NCI-H1694 treated with DMSO at 0.1 percent for 48 hours (cell line): ENCODE measurements around the gene CAPN15.

Experiments used
- DNase-seq: peaks from one replicate; lab custom pipeline; 2025; lab: John Stamatoyannopoulos, UW

Gene CAPN15

DNA sequence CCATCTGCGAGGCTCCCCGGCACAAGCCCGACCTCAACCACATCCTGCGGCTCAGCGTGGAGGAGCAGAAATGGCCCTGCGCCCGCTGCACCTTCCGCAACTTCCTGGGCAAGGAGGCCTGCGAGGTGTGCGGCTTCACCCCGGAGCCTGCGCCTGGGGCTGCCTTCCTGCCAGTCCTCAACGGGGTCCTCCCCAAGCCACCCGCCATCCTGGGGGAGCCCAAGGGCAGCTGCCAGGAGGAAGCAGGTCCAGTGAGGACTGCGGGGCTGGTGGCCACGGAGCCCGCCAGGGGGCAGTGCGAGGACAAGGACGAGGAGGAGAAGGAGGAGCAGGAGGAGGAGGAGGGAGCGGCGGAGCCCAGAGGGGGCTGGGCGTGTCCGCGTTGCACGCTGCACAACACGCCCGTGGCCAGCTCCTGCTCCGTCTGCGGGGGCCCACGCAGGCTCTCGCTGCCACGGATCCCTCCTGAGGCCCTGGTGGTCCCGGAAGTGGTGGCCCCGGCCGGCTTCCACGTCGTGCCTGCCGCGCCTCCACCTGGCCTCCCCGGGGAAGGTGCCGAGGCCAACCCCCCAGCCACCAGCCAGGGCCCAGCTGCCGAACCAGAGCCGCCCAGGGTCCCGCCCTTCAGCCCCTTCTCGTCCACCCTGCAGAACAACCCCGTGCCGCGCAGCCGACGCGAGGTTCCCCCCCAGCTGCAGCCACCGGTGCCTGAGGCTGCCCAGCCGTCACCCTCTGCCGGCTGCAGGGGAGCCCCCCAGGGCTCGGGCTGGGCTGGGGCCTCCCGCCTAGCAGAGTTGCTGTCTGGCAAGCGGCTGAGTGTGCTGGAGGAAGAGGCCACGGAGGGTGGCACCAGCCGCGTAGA lies 19.6 kb downstream of the CAPN15 start:
- DNase-seq, result peak; percentile 46

DNA sequence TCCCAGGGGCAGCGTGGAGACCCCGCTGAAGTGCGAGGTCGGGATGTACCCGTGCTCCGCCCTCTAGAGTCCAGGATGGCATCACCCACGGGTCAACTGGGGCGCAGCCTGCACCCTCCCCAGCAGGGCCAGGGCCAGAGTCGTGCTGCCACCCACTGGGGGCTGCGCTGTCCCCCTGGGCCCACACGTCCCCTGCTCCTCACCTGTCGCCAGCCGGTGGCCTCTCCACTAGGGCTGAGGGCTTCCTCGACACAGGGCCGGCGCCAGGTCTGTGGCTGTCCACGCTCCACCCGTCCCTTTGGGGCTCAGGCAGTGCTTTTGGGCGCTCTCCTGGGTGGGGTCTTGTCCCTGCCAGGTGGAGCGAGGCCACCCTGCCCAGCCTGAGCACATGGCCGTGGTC lies 21.1 kb downstream of the CAPN15 start:
- DNase-seq, result no peak

DNA sequence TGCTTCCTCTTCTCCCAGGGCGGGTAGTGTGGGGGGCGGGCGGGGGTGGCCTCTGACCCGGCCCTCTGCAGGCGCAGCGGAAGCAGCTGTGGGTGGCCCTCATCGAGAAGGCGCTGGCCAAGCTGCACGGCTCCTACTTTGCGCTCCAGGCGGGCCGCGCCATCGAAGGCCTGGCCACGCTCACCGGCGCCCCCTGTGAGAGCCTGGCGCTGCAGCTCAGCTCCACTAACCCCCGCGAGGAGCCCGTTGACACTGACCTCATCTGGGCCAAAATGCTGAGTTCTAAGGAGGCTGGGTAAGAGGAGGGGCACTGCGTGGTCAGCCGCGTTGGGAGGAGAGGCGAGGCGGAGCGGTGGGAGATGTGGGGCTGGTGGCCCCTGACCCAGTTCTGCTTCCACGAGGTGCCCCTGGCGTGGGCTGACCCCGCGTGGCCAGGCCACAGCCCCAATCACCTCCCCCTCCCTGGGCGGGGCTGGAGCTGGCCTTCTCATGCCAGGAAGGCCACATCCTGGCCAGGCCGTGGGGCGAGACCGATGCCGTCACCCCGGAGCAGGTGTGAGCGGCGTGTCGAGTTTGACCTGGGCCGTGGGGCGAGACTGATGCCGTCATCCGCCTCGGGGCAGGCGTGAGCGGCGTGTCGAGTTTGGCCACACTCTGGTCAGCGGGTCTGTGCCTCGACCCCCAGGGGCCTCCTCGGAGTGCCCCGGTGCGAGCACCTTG lies 22.2 kb downstream of the CAPN15 start:
- DNase-seq, result no peak

DNA sequence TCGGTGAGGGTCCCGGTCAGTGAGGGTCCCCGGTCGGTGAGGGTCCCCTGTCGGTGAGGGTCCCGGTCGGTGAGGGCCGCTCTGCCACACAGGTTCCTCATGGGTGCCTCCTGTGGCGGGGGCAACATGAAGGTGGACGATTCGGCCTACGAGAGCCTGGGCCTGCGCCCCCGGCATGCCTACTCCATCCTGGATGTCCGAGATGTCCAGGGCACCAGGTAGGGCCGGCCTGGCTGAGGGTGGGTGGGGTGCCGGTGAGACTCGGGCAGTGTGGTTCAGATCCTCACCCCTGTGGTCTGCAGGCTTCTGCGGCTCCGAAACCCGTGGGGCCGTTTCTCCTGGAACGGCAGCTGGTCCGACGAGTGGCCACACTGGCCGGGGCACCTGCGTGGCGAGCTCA lies 23.7 kb downstream of the CAPN15 start:
- no peak for DNase-seq

DNA sequence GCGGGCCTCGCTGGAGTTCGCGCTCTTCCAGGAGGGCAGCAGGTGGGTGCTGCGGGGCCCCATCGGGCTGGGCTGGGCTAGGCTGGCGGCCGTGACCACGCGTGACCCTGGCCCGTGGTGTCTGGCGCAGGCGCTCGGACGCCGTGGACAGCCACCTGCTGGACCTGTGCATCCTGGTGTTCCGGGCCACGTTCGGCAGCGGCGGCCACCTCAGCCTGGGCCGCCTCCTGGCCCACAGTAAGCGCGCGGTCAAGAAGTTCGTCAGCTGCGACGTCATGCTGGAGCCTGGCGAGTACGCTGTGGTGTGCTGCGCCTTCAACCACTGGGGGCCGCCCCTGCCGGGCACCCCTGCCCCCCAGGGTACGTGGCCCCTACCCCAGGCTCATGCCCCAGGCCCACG lies 24.7 kb downstream of the CAPN15 start:
- DNase-seq, result no peak

DNA sequence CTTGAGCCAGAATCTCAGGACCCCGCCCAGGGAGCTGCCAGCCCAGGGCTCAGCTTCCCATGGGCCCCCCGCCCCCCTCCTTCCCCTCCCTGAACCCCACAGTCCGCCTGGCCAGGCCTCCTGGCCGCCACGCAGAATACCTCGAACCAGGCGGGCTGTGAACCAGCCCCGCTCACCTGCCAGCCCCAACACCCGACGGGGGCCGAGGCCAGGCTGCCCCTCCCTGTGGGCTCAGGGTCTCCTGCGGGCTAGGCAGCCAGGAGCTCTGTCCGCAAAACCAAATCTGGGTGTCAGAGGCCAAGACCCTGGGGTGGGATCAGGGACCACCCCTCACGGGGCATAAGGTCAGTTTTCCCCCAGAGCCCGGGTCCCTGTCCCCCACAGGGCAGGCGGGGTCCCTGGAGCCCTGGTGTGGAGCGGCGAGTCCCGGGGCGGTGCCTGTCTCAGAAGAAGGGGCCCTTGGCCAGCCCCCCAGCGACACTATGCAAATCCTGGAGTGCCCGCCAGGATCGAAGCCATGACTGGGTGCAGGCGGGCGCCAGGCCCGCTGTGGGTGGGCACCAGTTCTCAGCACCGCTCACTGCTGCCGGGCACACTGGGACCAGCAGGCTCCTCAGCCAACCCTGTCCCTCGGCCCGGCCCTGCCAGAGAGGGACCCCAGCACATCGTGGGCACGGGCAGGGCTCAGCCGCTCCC lies 26.2 kb downstream of the CAPN15 start:
- no peak for DNase-seq

DNA sequence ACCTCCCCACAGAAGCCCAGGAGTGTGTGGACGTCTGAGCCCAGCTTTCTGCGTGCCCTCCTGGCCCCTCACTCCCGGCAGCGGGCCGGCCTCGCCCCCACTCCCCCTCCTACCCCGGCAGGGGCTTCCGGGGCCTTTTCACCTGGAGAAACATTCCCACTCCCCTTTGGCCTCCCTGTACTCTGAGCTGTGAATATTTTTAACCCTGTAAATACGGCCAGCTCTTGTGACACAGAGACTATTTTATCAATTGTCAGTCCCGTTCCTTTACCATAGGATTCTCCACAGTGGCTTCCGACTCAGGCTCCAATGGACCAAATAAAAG lies 26.7 kb downstream of the CAPN15 start:
- DNase-seq, result no peak

DNA sequence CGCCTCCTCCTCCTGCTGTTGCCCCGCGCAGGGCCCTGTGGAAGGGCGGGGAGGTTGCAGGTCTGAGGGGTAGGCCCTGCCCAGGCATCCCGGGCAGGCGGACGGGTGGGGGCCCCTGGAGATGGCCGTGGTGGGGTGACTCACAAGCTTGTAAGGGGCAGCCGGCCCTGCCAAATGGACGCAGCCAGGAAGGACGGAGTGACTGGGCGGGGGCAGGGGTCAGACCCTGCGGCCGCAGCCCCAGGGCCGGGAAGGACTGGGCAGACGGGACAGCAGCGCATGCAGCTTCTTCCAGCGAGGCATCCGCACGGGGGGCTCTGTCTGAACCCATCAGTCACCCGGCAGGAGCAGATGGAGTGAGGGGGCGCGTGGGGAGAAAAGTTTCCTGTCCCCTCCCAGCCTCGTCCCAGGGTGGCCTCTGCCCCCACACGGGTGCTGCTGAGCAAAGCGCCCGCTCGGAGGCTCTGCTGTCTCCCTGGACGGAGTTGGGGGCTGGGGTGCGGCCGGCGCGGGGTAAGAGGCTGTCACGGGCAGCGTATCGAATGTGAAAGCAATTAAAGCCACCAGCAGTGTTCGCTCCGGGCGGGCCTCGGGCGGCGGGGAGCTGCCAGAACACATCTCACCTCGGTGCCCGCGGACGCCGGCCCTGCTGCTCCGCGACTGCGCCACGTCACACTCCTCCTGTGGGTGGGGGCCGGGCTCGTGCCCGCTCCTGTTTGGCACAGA lies 27.3 kb downstream of the CAPN15 start:
- no peak for DNase-seq

DNA sequence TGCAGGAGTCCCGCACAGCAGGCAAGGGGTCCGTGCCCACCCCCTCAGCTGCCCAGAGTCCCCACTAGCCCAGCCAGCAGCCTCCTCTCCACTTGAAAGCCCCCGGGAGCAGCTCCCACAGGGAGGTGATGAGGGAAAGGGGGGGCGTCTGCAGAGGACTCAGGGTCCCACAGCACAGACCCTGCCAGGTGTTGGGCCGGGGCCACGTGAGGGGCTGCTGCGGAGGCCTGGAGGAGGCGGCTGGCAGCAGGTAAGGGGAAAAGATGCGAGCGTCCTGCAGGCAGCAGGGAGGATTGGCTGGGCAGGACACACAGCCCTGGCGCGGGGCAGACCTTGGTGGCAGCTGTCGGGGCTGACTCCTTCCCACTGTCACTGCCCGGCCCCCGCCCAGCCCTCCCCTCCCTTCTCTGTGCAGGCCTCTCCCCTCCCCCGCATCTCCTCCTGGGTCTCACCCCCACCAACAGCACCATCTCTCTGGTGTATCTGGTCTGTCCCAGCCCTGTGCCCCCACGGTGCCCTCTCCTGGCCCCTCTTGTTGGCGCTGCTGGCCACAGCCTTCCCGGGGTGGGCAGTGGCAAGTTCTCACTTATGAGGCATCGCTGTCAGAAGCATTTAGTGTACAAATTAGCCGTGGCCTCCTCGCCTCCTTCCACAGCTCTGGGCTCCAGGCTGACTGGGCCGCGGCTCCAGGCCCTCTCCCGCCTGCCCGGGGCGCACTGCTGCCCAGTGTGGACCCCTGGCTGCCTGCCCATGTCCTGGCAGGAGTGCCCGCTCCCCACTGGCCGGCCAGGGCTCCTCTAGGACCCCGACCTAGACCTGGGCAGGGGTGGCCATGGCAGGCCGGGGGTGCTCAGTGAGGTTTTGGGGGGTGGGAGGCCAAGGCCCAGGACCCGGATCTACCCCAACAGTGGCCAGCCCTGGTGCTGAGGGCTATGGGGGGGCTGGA lies 28.3 kb downstream of the CAPN15 start:
- no peak for DNase-seq

DNA sequence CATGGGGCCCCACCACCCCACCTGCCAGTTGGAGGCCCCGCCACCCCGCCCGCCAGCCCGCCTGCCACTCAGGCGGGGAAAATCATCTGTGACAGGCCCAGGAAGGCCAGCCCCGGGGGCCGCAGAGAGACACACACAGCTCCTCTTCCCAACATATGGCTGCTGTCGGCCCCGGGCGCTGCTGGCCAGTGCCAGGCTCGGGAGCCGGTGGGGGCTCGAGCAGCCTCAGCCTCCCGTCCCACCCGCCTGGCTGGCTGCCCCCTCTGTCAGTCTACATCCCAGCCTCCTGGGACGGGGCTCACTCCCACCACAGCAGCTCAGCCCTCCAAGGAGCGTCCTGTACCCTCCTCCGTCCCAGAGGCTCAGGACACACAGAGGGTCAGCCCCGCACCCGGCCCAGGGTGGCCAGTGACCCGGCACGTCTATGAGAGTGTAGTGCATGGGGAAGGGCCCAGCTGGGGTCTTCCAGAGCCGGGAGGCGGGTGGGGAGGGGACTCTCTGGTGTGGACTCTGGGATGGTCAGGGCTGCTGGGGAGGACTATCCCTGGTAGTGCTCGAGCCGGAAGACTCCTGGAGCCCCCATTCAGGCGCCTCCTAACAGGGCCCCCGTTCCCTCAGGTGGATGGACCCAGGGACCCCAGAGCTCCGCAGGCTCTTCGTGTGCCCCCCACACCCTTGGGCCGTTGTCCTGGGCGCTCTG lies 29.1 kb downstream of the CAPN15 start:
- DNase-seq, result no peak

DNA sequence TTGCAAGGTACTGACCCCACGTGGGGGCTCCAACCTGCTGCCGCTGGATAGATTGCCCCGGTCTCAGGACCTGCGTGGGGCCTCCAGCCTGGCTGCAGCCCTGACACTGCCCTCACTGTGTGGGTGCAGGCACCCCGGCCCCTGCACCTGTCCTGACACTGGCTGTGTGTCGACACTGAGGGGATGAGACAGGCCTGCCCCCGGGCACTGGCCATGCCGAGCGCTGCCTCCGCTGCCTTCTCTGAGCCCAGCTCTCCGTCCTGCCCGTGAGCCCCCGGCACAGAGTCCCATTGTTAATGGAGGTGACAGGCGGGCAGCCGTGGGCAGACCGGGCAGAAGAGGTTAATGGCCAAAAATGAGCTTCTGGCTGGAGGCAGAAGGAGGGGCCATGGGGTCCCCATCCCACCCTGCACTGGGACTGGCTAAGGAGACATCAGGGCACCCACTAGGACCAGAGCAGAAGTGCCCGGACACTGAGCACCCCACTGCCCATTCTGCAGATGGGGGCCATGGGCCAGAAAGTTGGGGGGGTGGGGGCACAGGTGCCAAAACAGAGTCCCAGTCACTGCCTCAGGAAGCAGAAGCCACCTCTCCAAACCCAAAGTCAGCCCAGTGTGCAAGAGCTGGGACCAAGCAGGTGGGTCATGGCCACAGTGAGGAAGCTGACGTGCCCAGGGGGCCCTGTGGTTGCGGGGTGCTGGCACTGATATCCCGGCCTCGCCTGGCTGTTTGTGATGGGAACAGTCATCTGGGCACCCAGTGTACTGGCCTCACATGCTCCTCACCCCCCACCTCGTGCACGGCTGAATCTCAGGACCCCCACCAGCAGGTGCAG lies 30.2 kb downstream of the CAPN15 start:
- no peak for DNase-seq

DNA sequence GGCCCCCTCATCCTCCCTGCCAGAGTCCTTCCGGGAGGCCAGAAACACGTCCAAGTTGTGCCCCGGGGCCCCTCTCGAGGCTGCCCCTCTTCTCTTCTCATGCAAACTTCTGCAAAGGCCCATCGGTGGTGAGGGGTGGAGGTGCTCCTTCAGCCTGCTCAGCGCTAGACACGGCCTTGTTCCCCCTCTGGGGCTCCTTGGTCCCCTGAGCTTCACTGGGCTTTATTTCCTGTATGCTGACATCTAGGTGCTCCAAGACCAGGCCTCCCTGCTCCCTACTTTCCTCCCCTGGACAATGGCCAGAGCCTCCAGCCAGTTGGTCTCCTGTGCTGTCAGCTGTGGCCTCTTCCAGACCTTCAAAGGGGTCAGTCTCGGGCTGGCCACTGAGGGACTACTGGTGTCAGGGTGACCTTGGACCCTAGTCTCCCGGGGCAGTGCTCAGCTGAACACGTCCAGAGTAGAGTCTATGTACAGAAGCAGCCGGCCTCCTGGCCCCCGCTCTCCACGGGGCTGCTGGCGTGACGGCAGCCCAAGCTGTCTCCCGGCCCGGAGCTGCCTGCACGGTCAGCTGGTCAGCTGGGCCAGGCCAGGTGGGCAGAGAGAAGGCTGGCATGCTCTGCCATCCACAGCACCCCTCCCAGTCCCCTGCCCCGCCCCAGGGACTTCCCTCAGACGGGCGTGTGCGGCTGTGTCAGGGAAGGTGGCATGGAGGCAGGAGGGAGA lies 30.9 kb downstream of the CAPN15 start:
- no peak for DNase-seq

DNA sequence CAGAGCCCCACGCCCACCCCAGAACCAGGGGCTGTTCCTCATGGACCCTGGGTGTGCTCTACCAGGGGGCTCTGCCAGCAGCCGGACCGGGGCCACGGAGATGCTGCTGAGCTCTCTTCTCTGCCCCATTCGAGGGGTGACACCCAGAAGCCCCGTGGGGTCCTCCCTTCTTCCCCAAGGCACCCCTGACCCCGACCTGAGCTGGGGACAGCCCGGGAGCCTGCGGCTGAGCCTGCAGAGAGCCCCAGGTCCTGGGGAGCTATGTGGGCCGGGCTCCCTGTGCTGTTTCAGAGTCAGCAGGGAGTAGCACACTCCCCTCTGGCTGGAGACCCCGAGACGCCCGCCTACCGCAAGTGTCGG lies 31.5 kb downstream of the CAPN15 start:
- DNase-seq, result no peak

DNA sequence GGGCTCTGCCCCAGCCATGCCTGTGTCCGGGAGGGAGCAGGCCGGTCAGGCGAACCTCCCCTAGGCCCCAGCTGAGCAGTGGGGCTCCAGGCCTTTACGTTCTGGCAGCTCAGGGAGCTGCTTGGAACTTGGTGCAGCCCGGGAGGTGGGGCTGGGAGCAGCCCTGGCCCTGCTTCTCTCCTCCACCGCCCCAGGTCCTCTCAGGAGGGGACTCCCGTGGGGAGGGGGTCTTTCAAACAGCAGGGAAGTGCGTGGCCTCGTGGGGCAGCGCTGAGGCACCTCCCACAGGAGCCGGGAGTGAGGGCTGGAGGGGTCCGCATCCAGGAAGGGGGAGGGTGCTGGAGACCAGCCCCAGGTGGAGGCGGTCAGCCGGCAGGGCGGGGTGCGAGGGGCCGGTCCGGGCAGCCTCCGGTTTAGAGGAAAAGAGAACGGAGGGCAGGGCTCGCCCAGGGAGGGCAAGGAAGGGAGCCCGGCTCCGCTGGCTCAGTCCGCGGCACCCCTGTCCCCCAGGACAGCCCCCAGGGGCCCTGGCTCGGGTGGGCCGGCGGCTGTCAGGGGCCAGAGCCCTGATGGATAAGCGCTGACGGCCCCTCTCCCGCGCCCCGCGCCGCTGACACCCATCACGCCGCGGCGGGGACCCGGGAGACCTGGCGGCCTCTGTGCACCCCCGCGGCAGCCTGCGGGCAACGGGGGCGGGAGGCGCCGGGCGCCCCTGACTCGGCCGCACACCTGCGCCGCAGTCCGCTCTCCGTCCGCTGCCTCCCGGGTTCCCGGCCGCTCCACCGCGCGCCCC lies 32.1 kb downstream of the CAPN15 start:
- DNase-seq, result no peak

DNA sequence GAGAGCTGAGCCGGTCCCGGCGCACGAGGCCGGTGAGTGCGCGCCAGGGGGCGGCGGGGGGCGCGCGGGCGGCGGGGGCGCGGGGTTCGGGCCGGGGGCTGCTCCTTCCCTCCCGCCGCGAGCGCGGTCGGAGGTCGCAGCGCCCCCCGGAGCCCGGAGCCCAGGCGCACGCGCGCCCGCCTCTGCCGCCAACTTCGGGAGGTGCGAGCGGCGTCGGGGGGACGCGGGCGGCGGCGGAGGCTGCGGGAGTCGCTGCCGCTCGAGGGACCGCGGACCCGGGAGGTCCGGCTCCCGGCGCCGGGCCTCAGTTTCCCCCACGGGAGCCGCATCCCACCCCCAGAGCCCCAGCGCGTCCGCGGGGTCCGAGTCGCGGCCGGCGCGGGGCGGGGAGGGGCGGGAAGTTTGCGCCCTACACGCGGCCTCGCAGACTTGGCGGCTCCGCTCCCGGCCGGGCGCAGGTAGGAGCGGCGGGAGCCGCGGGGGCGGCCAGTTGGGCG lies 32.7 kb downstream of the CAPN15 start, which contains the start of gene PRR35:
Gene PRR35 (plus strand): TSS at position 191 of the 497 bp plus-strand sequence. CDS start 2,901 bp downstream, outside the sequence.
- DNase-seq, result no peak

DNA sequence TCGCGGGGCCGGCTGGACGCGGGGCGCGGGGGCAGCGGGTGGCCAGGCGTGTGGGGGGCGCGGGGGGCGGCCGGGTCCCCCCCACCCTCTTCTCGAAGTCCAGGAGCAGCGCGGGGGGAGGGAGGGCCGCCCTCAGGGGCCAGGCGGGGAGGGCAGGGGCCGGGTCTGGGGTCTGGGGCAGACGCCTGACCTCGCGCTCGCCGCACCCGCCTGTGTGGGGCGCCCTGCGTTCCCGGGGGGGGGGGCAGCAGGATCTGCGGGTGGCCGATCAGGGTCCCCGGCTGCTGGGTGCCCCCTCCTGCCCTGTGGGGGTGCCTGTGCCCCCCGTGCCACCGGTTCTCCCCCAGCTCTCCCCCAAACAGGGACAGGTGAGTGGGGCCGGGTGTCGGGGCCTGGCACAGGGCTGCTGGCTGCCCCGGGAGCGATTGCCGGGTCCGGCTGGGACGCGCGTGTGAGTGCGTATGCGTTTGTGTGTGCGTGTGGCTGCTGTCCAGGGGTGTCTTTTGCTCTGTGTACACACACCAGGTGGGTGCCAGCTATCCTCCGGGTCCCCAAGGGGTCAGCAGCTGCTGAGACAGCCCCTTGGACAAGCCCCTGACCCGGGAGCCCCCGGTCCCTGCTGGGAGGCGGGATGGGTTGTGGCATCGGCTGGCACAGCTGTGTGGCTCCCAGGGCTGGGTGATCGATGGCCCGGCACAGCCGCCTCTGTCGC lies 33.3 kb downstream of the CAPN15 start:
- no peak for DNase-seq

DNA sequence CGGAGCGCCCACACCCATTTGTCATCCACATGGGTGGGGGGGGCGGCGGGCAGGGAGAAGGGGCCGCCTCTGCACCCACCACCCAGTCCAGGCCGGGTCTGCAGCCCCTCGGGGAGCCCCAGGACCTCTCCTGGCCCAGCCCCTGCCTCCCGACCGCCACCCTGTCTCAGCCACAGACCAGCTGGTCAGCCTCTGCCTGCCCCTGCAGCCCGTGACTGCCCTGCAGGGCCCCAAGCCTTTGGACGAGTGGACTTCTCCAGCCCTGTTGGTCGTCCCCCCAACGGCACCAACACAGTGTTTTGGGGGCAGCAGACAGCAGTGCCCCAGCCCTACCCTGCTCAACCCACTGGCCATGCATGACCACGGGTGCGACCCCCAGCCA lies 33.9 kb downstream of the CAPN15 start:
- no peak for DNase-seq
